A673 (cell line): ENCODE measurements around the gene GBA3. TPM values are rescaled to one million over a fixed set of nuclear protein-coding genes. Genes with fewer than 3 reads are reported as not detected.

Experiments used
- BruUV-seq: library from RNA; stranded (reverse); fragments of 400-500 nt; replicated peaks from 2 replicates; lab custom pipeline; 2021; lab: Mats Ljungman, UMichigan
- CTCF ChIA-PET: fragments of 300-600 bp; sonication (Branson Sonifier 250); formaldehyde crosslinking; loops from one replicate; lab custom pipeline; 2022; ENCODE audit warnings: antibody characterized with exemption; lab: Charles Lee
- POLR2A ChIA-PET: fragments of 300-600 bp; sonication (Branson Sonifier 250); formaldehyde crosslinking; loops from one replicate; lab custom pipeline; 2022; ENCODE audit warnings: antibody characterized with exemption; ENCODE audit not compliant: low non-redundant PET; lab: Charles Lee
- DNase-seq: peaks from one replicate; pipeline ENCODE4 v3.0.0-alpha.2; 2015; ENCODE audit warnings: low spot score
- H3K27ac ChIP-seq: fragments of 200-600 bp; sonication (generic); 2 replicates; pipeline ENCODE4 v1.5.1; 2016; ENCODE audit warnings: mixed run types, low read depth, mild to moderate bottlenecking, mixed read lengths, antibody characterized with exemption, low read length; ENCODE audit not compliant: poor library complexity, severe bottlenecking
- H3K27me3 ChIP-seq: fragments of 200-600 bp; sonication (generic); replicated peaks from 2 replicates; pipeline ENCODE4 v1.6.1; 2017; ENCODE audit warnings: mixed run types, low read depth, mild to moderate bottlenecking, mixed read lengths, antibody characterized with exemption, low read length; ENCODE audit not compliant: insufficient read depth, poor library complexity
- H3K36me3 ChIP-seq: fragments of 200-600 bp; sonication (generic); 2 replicates; pipeline ENCODE4 v1.6.1; 2016; ENCODE audit warnings: mixed run types, mild to moderate bottlenecking, mixed read lengths, antibody characterized with exemption, low read length; ENCODE audit not compliant: insufficient read depth, poor library complexity, severe bottlenecking
- H3K4me1 ChIP-seq: fragments of 200-600 bp; sonication (generic); 2 replicates; pipeline ENCODE4 v1.6.1; 2017; ENCODE audit warnings: mixed run types, mild to moderate bottlenecking, mixed read lengths, antibody characterized with exemption, low read length; ENCODE audit not compliant: insufficient read depth, poor library complexity, severe bottlenecking
- H3K4me3 ChIP-seq: fragments of 200-600 bp; sonication (generic); 2 replicates; pipeline ENCODE4 v1.5.1; 2016; ENCODE audit warnings: low read depth, mixed run types, mild to moderate bottlenecking, mixed read lengths, low read length; ENCODE audit not compliant: poor library complexity, severe bottlenecking
- H3K9me3 ChIP-seq: fragments of 200-600 bp; sonication (generic); 2 replicates; pipeline ENCODE4 v1.6.1; 2016; ENCODE audit warnings: mixed run types, low read depth, mild to moderate bottlenecking, mixed read lengths, antibody characterized with exemption, low read length; ENCODE audit not compliant: poor library complexity, severe bottlenecking
- CTCF ChIP-seq: fragments of 300-800, 200-600 bp; sonication (generic); conservative IDR thresholded peaks from 2 replicates; pipeline ENCODE4 v1.5.1; 2017; ENCODE audit warnings: low read depth, mild to moderate bottlenecking, antibody characterized with exemption, low read length, moderate library complexity, mixed read lengths
- EZH2 ChIP-seq: fragments of 200-600 bp; sonication (generic); IDR thresholded peaks from 2 replicates; pipeline ENCODE4 v1.6.1; 2017; ENCODE audit warnings: borderline replicate concordance, low read depth, mild to moderate bottlenecking, mixed read lengths, antibody characterized with exemption, low read length; ENCODE audit not compliant: poor library complexity, severe bottlenecking
- intact Hi-C: fragments of 100-400 bp; cut with micrococcal nuclease; formaldehyde crosslinking; loops from one replicate; pipeline ENCODE4 v1.10.0; 2022; ENCODE audit not compliant: unreplicated experiment
- total RNA-seq: library from RNA; stranded (reverse); gene quantifications from 2 replicates; pipeline ENCODE4 v1.2.3, GENCODE V29; 2021

GBA3 gene
- total RNA-seq, 1 experiment from 2014 or later: not detected

DNA sequence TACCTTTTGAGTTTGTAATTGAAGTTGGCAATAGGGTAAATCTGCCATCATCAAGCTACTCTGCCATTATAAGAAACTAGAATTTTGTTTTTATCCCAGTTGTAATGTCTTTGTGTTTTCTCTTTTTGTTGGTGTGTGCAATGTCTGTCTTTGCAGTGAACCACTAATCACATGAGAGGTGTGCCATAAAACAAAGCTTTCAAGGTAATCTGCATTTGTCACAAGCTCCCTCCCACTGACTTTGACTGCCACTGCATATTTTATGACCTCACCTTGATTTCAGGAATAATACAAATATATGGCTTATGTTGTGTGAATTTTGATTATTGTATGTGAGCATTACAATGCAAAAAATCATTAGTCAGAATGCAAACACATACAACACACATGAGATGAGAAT lies 9.0 kb upstream of the GBA3 start:
- Histone ChIP-seq H3K27me3 (peaks cover 21% of the 10 kb centered on the region), H3K4me1 (no peaks in the 10 kb centered on the region), H3K27ac (no peak overlapping the region), H3K4me3 (no peak overlapping the region), H3K9me3 (no peaks in the 10 kb centered on the region), H3K36me3 (no peaks in the 10 kb centered on the region)
- DNase-seq: no peak
- intact Hi-C loops: loop anchor here (10.0 kb wide), 1 partner anchor 549 kb away; no protein-coding TSS in a partner anchor
- ChIA-PET POLR2A (no interaction called here), CTCF (interaction anchor here (0.5 kb wide), 1 partner anchor 906 kb away, joined by 3 read pairs; no protein-coding TSS in a partner anchor)
- BruUV-seq: no TSS peak
- TF ChIP-seq EZH2 (no peak), CTCF (no peak)

- TF ChIP-seq CTCF (no peak), EZH2 (no peak)
- Histone ChIP-seq H3K27me3 (peaks cover 21% of the 10 kb centered on the region), H3K9me3 (no peaks in the 10 kb centered on the region), H3K4me3 (no peak overlapping the region), H3K27ac (no peak overlapping the region), H3K4me1 (no peaks in the 10 kb centered on the region), H3K36me3 (no peaks in the 10 kb centered on the region)
- BruUV-seq: no TSS peak
- no peak for DNase-seq
- POLR2A ChIA-PET: no interaction called here
- intact Hi-C loops: loop anchor here (10.0 kb wide), 1 partner anchor 551 kb away; no protein-coding TSS in a partner anchor
- CTCF ChIA-PET: no interaction called here
These were observed 6.6 kb upstream of the GBA3 start for GRCh38 chr4:22686141-22686540.

DNA sequence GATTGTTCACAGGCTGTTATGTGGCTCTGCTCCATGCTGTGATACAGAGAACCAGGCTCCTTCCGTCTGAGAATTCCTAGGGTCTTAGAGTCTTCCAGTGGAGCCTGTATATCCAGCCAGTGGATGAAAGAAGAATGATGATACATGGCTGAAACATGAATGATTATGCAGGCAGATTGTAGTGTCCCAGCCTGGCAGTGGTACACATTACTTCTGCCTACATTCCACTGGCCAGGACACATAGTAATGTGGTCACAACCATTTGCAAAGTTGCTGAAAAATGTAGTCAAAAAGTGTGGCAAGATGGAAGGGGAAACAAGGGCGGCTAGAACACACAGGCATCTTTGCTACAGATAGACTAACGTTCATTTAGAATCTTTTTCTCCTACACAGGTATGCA lies 4.5 kb upstream of the GBA3 start:
- Histone ChIP-seq H3K36me3 (no peaks in the 10 kb centered on the region), H3K27me3 (peaks cover 37% of the 10 kb centered on the region), H3K27ac (no peak overlapping the region), H3K4me1 (no peaks in the 10 kb centered on the region), H3K9me3 (no peaks in the 10 kb centered on the region), H3K4me3 (no peak overlapping the region)
- TF ChIP-seq EZH2: no peak
- no peak for TF ChIP-seq CTCF
- DNase-seq: no peak
- BruUV-seq: no TSS peak
- ChIA-PET CTCF (interaction anchor here (0.6 kb wide), 1 partner anchor 597 kb away, joined by 4 read pairs; no protein-coding TSS in a partner anchor), POLR2A (no interaction called here)
- intact Hi-C loops: loop anchor here (10.0 kb wide), 1 partner anchor 553 kb away; no protein-coding TSS in a partner anchor
